OCI-LY3 (cell line): ENCODE results near the gene RAB36.

Experiments
- H2AFZ ChIP-seq: fragments of 200-600, 300-600 bp; shearing (Covaris generic); 2 replicates; pipeline ENCODE4 v1.6.0; 2014; ENCODE audit warnings: antibody characterized with exemption, low read depth, low read length
- H3K27ac ChIP-seq: fragments of 200-600, 300-600 bp; sonication (generic); 2 replicates; pipeline ENCODE4 v1.5.1; 2014; ENCODE audit warnings: mild to moderate bottlenecking, low read length, moderate library complexity, mixed read lengths
- H3K27me3 ChIP-seq: fragments of 200-600, 300-600 bp; sonication (generic); 2 replicates; pipeline ENCODE4 v1.6.1; 2014; ENCODE audit warnings: low read depth, low read length, mixed read lengths
- H3K36me3 ChIP-seq: fragments of 200-600, 300-600 bp; sonication (generic); replicated peaks from 2 replicates; pipeline ENCODE3; 2014; ENCODE audit warnings: low read depth, low read length, mixed read lengths
- H3K4me1 ChIP-seq: fragments of 300-600, 200-600 bp; sonication (generic); 2 replicates; pipeline ENCODE4 v1.6.1; 2014; ENCODE audit warnings: low read length, mixed read lengths
- H3K4me2 ChIP-seq: fragments of 200-600, 300-600 bp; sonication (generic); 2 replicates; pipeline ENCODE4 v1.6.1; 2014; ENCODE audit warnings: low read length, mixed read lengths
- H3K4me3 ChIP-seq: fragments of 300-600, 200-600 bp; sonication (generic); 2 replicates; pipeline ENCODE4 v1.5.1; 2014; ENCODE audit warnings: antibody characterized with exemption, mild to moderate bottlenecking, low read length, moderate library complexity
- H3K79me2 ChIP-seq: fragments of 300-600, 200-600 bp; shearing (Covaris generic); 2 replicates; pipeline ENCODE4 v1.6.1; 2014; ENCODE audit warnings: mild to moderate bottlenecking, low read length, mixed read lengths
- H3K9ac ChIP-seq: fragments of 300-600, 200-600 bp; shearing (Covaris generic); 2 replicates; pipeline ENCODE4 v1.6.0; 2014; ENCODE audit warnings: mild to moderate bottlenecking, low read length, moderate library complexity
- H3K9me3 ChIP-seq: fragments of 200-600, 300-600 bp; shearing (Covaris generic); 2 replicates; pipeline ENCODE4 v1.6.1; 2014; ENCODE audit warnings: low read length, mixed read lengths; ENCODE audit not compliant: insufficient read depth
- H4K20me1 ChIP-seq: fragments of 200-600, 300-600 bp; sonication (generic); 2 replicates; pipeline ENCODE4 v1.6.1; 2016; ENCODE audit warnings: low read length, mixed read lengths; ENCODE audit not compliant: insufficient read depth
- EZH2phosphoT487 ChIP-seq: fragments of 200-600 bp; shearing (Covaris generic); IDR thresholded peaks from 2 replicates; pipeline ENCODE4 v1.6.1; 2018; ENCODE audit warnings: antibody characterized with exemption, mixed run types, low read depth
- TF ChIP-seq, protein P1 (sequence below): fragments of 200-600, 300-600 bp; sonication (generic); IDR thresholded peaks from 2 replicates; pipeline ENCODE4 v1.5.1; 2014; ENCODE audit warnings: antibody characterized with exemption, low read length, low read depth

RAB36 gene

DNA sequence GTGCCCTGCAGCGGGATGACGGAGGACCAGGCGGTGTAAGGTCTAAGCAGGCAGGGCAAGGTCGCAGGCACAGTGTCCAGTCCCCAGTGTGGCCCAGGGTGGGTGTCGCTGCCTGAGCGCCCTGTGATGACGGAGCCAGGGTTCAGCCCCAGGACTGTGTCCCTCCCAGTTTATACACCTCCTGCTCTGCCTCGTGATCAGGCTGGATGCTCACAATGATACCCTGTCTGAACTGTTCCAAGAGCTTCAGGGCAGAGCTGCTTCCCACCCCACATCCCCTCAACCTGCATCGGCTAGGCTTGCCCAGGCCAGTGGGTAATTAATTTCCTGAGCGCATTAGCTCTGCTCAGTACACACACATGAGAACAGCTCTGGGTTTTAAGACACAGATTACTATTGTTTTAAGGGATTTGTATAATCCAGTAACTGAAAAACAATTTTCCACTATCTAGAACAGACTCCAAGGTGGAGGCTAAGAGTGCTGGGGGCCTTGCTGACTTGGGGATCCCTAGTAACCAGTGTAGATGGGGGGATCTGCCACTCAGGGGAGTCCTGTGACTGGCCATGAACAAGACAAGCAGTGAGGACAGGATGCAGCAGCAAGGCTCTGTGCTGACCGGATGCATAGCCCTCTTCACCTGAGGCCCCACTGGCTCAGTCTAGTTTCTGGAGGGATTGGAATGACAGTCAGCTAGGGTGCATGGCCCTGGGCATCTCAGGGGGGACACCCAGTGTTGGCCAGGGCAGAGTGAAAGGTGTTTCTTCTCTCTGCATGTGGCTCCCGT is 40.9 kb upstream of the RAB36 start:
- Histone ChIP-seq H3K9ac (no peak overlapping the region), H2AFZ (no peak overlapping the region), H4K20me1 (peaks cover 96% of the 10 kb centered on the region), H3K9me3 (no peaks in the 10 kb centered on the region), H3K4me3 (no peak overlapping the region), H3K27me3 (no peaks in the 10 kb centered on the region), H3K4me1 (no peaks in the 10 kb centered on the region), H3K27ac (no peak overlapping the region), H3K36me3 (peaks cover 61% of the 10 kb centered on the region), H3K79me2 (peaks cover 20% of the 10 kb centered on the region; the same call in 1 of the 2 replicates), H3K4me2 (no peak overlapping the region)
- TF ChIP-seq, protein P1, sequence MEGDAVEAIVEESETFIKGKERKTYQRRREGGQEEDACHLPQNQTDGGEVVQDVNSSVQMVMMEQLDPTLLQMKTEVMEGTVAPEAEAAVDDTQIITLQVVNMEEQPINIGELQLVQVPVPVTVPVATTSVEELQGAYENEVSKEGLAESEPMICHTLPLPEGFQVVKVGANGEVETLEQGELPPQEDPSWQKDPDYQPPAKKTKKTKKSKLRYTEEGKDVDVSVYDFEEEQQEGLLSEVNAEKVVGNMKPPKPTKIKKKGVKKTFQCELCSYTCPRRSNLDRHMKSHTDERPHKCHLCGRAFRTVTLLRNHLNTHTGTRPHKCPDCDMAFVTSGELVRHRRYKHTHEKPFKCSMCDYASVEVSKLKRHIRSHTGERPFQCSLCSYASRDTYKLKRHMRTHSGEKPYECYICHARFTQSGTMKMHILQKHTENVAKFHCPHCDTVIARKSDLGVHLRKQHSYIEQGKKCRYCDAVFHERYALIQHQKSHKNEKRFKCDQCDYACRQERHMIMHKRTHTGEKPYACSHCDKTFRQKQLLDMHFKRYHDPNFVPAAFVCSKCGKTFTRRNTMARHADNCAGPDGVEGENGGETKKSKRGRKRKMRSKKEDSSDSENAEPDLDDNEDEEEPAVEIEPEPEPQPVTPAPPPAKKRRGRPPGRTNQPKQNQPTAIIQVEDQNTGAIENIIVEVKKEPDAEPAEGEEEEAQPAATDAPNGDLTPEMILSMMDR: no peak
- no peak for TF ChIP-seq EZH2phosphoT487

DNA sequence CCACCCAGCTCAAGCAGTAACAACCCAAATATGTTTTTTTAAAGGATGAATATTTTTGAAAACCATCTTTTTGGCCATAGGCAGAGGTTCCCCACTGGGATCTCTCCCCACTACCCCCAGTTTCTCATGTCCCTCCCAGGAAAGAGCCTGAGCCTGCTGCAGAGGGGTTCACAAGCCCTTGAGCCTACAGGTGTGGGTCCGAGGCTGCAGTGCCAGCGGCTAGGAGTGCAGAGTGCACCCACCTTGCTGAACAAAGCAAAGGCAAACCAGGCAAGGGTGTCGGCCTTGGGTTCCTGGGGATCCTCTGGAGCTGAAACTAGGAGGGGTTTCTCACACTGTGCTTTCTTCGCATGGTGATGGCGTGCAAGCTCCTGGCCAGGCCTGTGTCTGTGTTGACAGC is 40.0 kb upstream of the RAB36 start:
- Histone ChIP-seq H3K4me3 (no peak overlapping the region), H3K9ac (no peak overlapping the region), H3K27ac (no peak overlapping the region), H3K4me1 (no peaks in the 10 kb centered on the region), H4K20me1 (peaks cover 96% of the 10 kb centered on the region), H3K27me3 (no peaks in the 10 kb centered on the region), H3K79me2 (peaks cover 13% of the 10 kb centered on the region; the same call in 1 of the 2 replicates), H2AFZ (no peak overlapping the region), H3K9me3 (no peaks in the 10 kb centered on the region), H3K36me3 (peaks cover 54% of the 10 kb centered on the region), H3K4me2 (no peak overlapping the region)
- TF ChIP-seq, protein P1: no peak
- TF ChIP-seq EZH2phosphoT487: no peak

DNA sequence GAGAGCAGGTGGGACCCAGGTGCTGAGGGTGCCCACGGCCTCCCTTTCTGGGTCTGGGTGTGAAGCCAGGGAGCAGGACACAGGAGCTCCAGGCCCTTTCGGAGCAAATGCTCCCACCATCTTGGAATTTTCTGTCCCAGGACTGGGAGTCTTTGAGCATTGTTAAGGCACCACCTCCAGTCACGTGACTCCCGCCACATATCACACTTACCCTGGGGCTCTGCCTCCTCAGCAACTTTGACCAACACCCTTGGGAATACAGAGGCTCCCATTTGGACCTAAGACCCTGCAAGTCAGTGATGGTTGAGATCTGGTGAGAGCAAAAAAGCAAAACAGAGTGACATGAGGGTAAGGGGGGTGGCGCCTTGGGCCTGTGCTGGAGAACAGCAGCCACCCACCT is 39.4 kb upstream of the RAB36 start:
- Histone ChIP-seq H3K79me2 (peaks cover 10% of the 10 kb centered on the region; the same call in 1 of the 2 replicates), H3K4me2 (no peak overlapping the region), H3K9ac (no peak overlapping the region), H3K36me3 (peaks cover 49% of the 10 kb centered on the region), H3K27me3 (no peaks in the 10 kb centered on the region), H3K9me3 (no peaks in the 10 kb centered on the region), H3K27ac (no peak overlapping the region), H3K4me1 (no peaks in the 10 kb centered on the region), H2AFZ (no peak overlapping the region), H3K4me3 (no peak overlapping the region), H4K20me1 (peaks cover 96% of the 10 kb centered on the region)
- TF ChIP-seq, protein P1: no peak
- TF ChIP-seq EZH2phosphoT487: no peak

DNA sequence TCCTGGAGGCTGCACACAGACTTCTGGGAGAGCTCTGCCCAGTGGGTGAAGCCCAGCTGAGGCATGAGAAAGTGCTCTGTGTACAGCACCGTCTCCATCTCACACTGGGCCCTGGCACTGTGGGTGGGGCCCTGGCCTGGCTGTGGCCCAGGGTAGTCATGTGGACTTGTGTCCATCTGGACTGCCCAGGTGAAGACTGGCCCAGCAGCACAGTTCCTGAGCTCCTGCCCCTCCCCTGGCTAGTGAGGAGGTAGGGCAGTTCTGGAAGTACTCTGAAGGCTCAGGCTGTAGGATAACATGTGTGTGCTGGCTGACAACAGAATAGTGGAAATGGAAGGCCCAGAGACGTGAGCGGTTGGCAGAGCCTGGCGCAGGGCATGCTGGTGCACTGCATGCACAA is 38.9 kb upstream of the RAB36 start:
- no peak overlapping the region for H2AFZ ChIP-seq
- no peaks in the 10 kb centered on the region for H3K4me1 ChIP-seq
- no peak overlapping the region for H3K27ac ChIP-seq
- TF ChIP-seq, protein P1: no peak
- no peak for TF ChIP-seq EZH2phosphoT487
- H3K9me3 ChIP-seq: no peaks in the 10 kb centered on the region
- H3K9ac ChIP-seq: no peak overlapping the region
- peaks cover 96% of the 10 kb centered on the region for H4K20me1 ChIP-seq
- H3K4me2 ChIP-seq: no peak overlapping the region
- no peaks in the 10 kb centered on the region for H3K27me3 ChIP-seq
- H3K36me3 ChIP-seq: peaks cover 45% of the 10 kb centered on the region
- no peak overlapping the region for H3K4me3 ChIP-seq
- 0 out of 2 replicates have a peak, but pooled peaks cover 7% of the 10 kb centered on the region for H3K79me2 ChIP-seq
